Measurements from ENCODE around the gene RTN1.

GRCh38 chr14:59912443-59912842, 41.9 kb upstream of the RTN1 start:
- no peak for TF ChIP-seq CTCF (IDR thresholded peaks at IDR 0.05)
- no peak for TF ChIP-seq POLR2A (IDR thresholded peaks at IDR 0.05)
